GM23338 (cell line): ENCODE data around the gene STAT1.

Experiments used
- CTCF ChIP-seq, 2 experiments: fragments of 200-600 bp in 1 of 2; sonication (generic) in 1 of 2; conservative IDR thresholded peaks; 2 replicates each; pipeline versions ENCODE4 v1.5.1 to v1.6.1; 2016 to 2017; ENCODE audit warnings: antibody characterized with exemption in 2 of 2, low read depth in 2 of 2, mild to moderate bottlenecking in 2 of 2, moderate library complexity in 1 of 2
- EZH2 ChIP-seq: fragments of 200-600 bp; sonication (generic); IDR thresholded peaks from one replicate; pipeline ENCODE4 v1.8.0; 2017; ENCODE audit warnings: antibody characterized with exemption, mild to moderate bottlenecking, low read depth; ENCODE audit not compliant: unreplicated experiment
- EZH2phosphoT487 ChIP-seq: fragments of 200-600 bp; sonication (generic); IDR thresholded peaks from one replicate; pipeline ENCODE4 v1.8.1; 2018; ENCODE audit warnings: antibody characterized with exemption; ENCODE audit not compliant: unreplicated experiment
- POLR2AphosphoS5 ChIP-seq: IDR thresholded peaks from 2 replicates; pipeline ENCODE4 v1.6.1; 2016; ENCODE audit warnings: antibody characterized with exemption, low read depth
- TF ChIP-seq, protein P1 (sequence below): IDR thresholded peaks from one replicate; pipeline ENCODE4 v1.6.1; 2018; ENCODE audit warnings: antibody characterized with exemption; ENCODE audit not compliant: unreplicated experiment

DNA sequence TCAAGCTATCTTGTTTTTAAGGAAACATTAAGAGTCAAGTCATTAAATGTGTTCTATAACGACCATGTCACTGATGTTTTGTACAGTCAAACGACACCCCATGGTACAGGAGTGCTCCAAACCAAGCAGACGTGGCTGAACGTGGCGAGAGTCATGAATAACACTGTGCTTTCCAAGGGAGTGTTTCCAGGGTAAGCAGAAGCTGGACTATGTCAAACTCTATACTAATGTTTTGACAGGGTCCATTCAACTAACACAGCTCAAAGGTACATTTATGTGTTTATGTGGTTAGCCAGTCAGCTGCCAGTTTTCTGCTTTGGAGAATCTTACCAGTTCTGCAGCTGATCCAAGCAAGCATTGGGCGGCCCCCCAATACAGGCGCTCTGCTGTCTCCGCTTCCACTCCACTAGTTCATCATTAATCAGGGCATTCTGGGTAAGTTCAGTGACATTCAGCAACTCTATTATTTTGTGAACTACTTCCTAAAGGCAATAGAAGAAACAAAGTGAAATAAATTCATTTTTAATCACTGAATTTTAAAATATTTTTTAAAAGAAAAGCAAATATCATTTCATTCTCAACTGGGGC, 16.4 kb downstream of the STAT1 start:
- TF ChIP-seq CTCF (conservative IDR thresholded peaks at IDR 0.05; ENCODE audit: low read depth in 2 of 2) (no peak), POLR2AphosphoS5 (no peak), EZH2phosphoT487 (no peak), EZH2 (no peak)
- TF ChIP-seq, protein P1, sequence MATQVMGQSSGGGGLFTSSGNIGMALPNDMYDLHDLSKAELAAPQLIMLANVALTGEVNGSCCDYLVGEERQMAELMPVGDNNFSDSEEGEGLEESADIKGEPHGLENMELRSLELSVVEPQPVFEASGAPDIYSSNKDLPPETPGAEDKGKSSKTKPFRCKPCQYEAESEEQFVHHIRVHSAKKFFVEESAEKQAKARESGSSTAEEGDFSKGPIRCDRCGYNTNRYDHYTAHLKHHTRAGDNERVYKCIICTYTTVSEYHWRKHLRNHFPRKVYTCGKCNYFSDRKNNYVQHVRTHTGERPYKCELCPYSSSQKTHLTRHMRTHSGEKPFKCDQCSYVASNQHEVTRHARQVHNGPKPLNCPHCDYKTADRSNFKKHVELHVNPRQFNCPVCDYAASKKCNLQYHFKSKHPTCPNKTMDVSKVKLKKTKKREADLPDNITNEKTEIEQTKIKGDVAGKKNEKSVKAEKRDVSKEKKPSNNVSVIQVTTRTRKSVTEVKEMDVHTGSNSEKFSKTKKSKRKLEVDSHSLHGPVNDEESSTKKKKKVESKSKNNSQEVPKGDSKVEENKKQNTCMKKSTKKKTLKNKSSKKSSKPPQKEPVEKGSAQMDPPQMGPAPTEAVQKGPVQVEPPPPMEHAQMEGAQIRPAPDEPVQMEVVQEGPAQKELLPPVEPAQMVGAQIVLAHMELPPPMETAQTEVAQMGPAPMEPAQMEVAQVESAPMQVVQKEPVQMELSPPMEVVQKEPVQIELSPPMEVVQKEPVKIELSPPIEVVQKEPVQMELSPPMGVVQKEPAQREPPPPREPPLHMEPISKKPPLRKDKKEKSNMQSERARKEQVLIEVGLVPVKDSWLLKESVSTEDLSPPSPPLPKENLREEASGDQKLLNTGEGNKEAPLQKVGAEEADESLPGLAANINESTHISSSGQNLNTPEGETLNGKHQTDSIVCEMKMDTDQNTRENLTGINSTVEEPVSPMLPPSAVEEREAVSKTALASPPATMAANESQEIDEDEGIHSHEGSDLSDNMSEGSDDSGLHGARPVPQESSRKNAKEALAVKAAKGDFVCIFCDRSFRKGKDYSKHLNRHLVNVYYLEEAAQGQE = no peak
